Stimulated activated CD4-positive, alpha-beta T cell treated with anti-CD3 and anti-CD28 coated beads, TNF-alpha, amount 100 ng/mL, for 24 hours (primary cell): Measurements from ENCODE around the gene OTOA.
"Not testable (repeated sequence)": the region's sequence is repeated elsewhere in the genome, so short reads cannot be mapped to it uniquely, and the experiment has no call there.

Experiments used
- DNase-seq, 3 experiments: peaks; one replicate each; pipeline ENCODE4 v3.0.0-alpha.2; 2020; ENCODE audit warnings: low read depth in 3 of 3

The OTOA gene

GRCh38 chr16:21674456-21674855 is 10.7 kb downstream of the OTOA start:
- DNase-seq: not testable (repeated sequence)

DNA sequence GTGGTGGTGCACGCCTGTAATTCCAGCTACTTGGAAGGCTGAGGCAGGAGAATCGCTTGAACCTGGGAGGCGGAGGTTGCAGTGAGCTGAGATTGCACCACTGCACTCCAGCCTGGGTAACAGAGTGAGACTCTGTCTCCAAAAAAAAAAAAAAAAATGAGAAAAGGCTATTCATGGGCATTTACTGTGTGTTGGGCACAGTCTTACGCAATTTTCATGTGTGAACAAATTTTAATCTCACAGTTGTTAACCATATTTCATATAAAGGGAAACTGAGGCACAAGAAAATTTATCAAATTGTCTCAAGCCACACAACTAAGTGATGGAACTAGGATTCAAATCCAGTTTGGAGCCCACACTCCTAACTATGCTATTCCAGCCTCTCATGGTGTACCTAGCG is 16.9 kb downstream of the OTOA start:
- not testable (repeated sequence) for DNase-seq

DNA sequence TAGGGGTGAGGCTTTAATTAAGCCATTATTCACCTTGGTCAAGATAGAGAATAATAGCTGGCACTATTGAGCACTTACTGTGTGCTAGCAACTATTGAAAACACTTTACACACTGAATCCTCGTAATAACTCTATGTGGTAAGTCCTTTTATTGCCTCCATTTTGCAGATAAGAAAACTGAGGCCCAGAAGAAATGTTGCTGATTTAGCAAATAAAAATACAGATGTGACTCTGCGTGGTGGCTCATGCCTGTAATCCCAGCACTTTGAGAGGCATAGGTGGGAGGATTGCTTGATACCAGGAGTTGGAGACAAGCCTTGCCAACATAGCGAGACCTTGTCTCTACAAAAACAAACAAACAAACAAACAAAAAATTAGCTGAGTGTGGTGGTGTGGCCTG is 19.4 kb downstream of the OTOA start:
- DNase-seq: no peak

DNA sequence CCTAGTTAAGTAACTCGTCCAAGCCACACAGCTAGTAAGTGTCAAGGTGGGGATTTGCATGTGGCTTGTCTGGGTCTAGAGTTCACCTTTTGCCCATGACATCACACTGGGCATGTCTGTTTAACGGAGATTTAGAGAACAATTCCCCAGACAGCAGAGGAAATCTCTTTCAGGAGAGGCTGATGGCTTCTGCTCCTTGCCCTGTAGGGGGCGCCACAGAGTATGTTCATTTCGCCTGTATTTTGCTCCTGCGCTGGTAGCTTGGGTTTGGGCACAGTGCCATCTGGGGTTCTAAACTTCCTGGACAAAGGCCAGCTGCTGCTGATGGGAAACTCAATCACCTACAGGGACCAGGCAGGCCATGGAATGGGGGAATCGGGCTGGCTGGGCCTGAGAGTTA is 20.4 kb downstream of the OTOA start:
- peak in 2 of 3 experiments; percentile 17 to 27 for DNase-seq

- DNase-seq: no peak
Observed at GRCh38 chr16:21685034-21685455, 21.3 kb downstream of the OTOA start.

DNA sequence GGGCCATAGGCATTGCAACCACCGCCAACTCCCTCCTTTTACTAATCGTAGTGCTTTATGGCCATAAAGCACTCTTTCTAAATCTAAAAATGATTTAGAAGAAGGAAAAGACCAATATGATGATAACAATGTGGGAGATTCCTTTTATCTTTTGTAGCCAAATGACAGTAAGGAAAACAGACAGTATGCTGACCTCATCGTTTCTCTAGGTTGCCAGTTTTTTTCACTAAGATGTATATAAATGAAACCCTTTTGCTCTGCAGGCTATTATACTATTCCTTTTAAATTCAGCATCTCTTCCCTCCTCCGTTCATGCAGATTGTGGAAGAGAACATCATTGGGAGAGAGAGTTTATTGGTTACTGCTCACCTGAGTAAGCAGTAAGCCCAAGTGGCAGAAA is 25.3 kb downstream of the OTOA start:
- DNase-seq: no peak

GRCh38 chr16:21690967-21691366 is 27.2 kb downstream of the OTOA start:
- DNase-seq: not testable (repeated sequence)

DNA sequence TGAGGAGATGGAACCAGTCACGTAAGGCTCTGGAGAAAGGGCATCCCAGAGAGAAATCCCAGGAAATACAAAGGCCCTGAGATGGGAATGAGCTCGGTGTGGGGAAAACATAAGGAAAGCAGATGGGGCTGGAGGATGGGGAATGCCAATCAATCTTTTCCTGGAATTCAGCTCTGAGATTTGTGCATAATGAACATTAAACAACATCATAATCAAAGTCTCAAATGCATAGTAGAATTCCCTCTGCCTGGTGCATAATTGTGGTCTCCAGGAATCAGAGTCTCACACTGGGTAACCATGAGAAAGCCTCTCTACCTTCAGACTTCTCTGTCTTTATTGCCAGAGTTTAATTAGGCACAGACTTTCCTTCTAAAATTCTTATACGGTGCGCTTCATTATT is 30.8 kb downstream of the OTOA start:
- no peak for DNase-seq

- DNase-seq: no peak
Observed at GRCh38 chr16:21697032-21697431, 33.3 kb downstream of the OTOA start.

- no peak for DNase-seq
Observed at GRCh38 chr16:21698169-21699032, 34.6 kb downstream of the OTOA start.

DNA sequence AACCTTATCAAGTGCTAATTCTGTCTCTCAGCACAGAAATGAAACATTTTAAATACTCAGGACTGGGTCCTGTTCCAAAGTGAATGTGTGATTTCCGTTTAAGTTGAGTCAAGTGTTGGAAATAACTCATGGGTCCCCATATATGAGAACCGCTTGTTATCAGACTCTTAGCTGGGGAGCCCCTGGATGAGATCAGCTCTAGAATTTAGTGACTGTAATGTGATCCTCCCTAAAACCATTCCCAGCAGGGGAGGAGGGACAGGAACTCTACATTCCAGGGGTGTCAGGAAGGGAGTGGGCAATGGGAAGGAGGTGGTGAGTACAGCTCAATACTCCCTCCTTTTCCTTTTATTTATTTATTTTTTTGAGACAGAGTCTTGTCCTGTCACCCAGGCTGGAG is 37.5 kb downstream of the OTOA start:
- no peak for DNase-seq

DNA sequence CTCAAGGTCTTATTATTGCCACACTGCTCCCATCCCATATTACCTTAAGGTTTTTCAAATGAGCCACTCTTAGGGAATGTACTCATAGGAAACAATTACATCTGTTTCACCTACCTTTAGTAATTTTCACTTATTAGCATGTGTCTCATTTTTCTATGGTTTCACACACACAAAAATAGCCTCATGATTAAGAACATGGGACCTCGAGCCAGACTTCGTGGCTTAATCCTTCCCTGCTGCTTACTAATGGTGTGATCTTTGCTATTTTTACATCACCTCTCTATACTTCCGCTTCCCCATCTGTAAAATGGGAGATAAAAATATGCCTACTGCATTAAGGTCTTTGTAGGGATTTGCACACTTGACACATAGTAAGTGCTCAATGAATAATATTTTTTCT is 38.5 kb downstream of the OTOA start:
- no peak for DNase-seq

GRCh38 chr16:21703156-21703555 is 39.4 kb downstream of the OTOA start:
- DNase-seq: no peak

DNA sequence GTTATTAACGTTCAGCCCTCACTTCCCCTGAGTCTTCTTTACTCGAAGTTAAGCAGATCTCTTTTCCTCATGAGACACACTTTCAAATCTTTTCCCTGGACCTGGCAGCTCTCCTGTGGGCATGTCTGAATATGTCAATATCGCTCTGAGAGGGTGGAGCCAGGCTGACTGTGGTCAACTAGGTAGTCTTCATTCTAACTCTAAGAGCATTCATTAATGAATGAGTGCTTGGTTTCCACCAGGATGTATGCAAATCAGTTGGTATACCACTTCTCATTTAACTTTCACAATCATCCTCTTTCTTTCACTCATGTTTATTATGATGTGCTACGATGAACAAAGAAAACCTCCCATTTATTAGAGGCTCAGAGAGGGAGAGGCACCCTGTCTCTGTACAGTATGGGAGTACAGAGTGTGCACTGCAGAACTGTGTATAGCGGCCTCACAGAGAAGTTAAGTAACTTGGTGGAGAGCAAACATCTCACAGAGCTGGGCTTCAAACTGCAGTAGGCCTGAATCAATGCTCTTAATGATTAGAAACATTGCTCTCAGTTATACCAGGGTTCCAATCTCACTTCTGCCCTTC is 39.9 kb downstream of the OTOA start:
- no peak for DNase-seq

- no peak for DNase-seq
Observed at GRCh38 chr16:21704266-21704665, 40.5 kb downstream of the OTOA start.

- no peak for DNase-seq
Observed at GRCh38 chr16:21704733-21705132, 41.0 kb downstream of the OTOA start.

DNA sequence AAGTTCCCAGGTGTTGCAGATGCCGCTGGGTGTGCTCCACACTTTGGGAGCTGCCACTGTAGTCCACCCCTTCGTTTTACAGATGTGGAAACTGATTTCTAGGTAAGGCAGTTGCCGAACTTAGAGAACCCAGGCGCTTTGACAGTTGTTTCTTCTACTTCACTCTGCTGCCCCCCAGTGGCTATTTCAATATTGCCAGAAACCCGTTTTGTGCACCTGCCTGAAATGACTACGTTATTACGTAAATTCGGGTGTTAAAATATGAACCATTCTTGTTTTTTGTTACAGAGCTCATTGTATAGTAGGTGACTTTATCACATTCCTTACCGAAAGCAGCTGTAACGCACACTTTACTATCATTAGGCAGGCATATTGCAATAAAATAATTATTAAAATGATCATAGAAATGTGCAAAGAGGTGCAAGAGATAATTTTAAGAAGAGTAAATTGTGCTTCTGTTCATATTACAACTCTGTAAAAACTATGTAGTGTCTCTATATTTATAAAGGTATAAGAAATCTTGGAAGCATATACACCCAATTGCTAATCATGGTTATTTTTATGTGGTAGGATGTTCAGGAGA is 44.9 kb downstream of the OTOA start:
- peak; percentile 65 to 78 (median 78) for DNase-seq

GRCh38 chr16:21710938-21711337 is 47.2 kb downstream of the OTOA start:
- no peak for DNase-seq

DNA sequence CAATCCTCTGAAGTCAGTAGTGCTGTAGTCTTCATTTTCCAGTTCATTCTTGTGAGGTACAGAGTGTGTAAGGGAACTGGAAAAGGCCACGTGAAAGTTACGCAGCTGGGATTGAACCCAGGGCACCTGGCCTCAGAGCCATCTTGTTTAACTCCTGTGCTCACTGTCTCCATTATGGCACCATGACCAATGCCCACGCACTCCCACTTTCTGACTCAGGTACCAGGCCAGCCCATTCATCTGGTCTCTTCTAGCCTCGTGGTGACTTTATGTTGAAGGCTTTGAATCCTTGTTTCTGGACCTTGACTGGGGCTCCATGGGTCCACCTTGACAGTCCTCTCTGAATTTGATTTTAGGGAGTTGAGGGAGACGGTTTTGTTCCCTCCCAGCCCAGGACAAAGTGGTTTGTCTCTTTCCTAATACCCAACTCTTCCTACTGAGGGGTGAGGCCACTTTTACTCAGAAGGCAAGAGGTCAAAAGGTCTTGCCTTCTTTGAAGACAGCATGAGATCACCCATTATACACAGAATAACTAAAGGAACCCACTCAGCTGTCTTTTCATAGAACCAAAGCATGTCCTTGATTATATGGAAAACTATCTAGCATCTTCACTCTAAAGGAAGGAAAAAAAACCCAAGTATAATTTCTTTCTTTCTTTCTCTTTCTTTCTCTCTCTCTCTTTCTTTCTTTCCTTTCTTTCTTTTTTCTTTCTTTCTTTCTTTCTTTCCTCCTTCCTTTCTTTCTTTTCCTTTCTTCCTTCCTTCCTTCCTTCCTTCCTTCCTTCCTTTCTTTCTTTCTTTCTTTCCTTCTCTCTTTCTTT is 50.0 kb downstream of the OTOA start:
- no peak for DNase-seq

DNA sequence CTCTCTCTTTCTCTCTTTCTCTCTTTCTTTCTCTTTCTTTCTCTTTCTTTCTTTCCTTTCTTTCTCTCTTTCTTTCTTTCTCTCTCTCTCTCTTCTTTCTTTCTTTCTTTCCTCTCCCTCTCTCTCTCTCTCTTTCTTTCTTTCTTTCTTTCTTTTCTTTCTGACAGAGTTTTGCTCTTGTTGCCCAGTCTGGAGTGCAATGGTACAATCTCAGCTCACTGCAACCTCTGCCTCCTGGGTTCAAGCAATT is 50.5 kb downstream of the OTOA start:
- not testable (repeated sequence) for DNase-seq

DNA sequence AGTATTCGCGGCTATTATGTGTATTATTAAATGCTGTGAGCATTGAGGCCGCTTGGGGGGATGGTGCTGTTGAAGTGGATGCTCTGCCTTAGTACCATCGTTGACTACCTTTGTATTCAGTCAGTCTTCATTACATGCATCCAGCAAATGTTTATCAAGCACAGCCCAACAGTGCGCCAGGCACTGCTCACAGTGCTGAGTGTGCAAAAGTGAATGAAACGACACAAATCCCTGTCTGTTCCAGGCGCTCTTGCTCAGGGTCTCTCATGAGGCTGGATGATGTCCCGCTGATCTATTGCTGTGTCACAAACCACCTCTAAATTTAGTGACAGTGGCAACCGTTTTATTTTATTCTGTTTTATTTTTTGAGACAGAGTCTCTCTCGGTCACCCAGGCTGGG is 53.8 kb downstream of the OTOA start:
- no peak for DNase-seq

DNA sequence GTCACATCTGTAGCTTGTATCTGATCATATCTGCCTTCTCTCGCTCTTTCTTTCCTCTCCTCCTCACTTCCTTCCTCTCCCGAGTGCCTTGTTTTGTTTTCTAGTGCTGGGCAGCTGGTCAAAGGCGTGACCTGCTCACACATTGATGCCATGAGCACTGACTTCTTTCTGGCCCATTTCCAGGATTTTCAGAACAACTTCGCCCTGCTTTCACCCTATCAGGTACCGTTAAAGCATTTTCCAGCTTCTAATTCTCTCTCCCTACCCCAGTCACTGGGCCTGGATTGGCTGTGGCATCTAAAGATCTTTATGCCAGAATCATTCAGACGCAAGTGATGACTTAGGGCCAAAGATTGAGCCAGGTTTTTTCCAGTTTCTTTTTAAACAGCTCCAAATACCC is 55.5 kb downstream of the OTOA start:
- DNase-seq: no peak

- no peak for DNase-seq
Observed at GRCh38 chr16:21720533-21720932, 56.8 kb downstream of the OTOA start.
